ENCODE results near the gene TDG. TPM values are rescaled to one million over a fixed set of nuclear protein-coding genes. Genes with fewer than 3 reads are reported as not detected.
A peak's percentile ranks its signal among the peaks of the same experiment; 100 is the strongest.

TDG gene
- total RNA-seq, 1 donor from 2014 or later: 74.5 TPM

- no peak overlapping the region for H3K27ac Mint-ChIP-seq
- no peaks in the 10 kb centered on the region for H3K27me3 Mint-ChIP-seq
- no peak overlapping the region for H3K4me3 Mint-ChIP-seq
- DNase-seq: no peak
- H3K36me3 Mint-ChIP-seq (ENCODE audit: low read depth): peaks cover 40% of the 10 kb centered on the region
- H3K9me3 Mint-ChIP-seq: no peaks in the 10 kb centered on the region
- peaks cover 33% of the 10 kb centered on the region for H3K4me1 Mint-ChIP-seq
- intact Hi-C loops (cut with micrococcal nuclease): no loop called here
Measured at GRCh38 chr12:103973909-103974308, 8.2 kb downstream of the TDG start.

- no peaks in the 10 kb centered on the region for H3K27me3 Mint-ChIP-seq
- intact Hi-C loops (cut with micrococcal nuclease): no loop called here
- H3K4me3 Mint-ChIP-seq: no peak overlapping the region
- peaks cover 42% of the 10 kb centered on the region for H3K36me3 Mint-ChIP-seq (ENCODE audit: low read depth)
- no peak for DNase-seq
- peaks cover 30% of the 10 kb centered on the region for H3K4me1 Mint-ChIP-seq
- H3K9me3 Mint-ChIP-seq: no peaks in the 10 kb centered on the region
- H3K27ac Mint-ChIP-seq: no peak overlapping the region
Measured at GRCh38 chr12:103975368-103975767, 9.7 kb downstream of the TDG start.

- intact Hi-C loops (cut with micrococcal nuclease): no loop called here
- DNase-seq: no peak
- H3K9me3 Mint-ChIP-seq: no peaks in the 10 kb centered on the region
- H3K4me3 Mint-ChIP-seq: no peak overlapping the region
- H3K4me1 Mint-ChIP-seq: peaks cover 22% of the 10 kb centered on the region
- H3K27ac Mint-ChIP-seq: peak overlapping the region; percentile 30
- H3K27me3 Mint-ChIP-seq: no peaks in the 10 kb centered on the region
- peaks cover 49% of the 10 kb centered on the region for H3K36me3 Mint-ChIP-seq (ENCODE audit: low read depth)
Measured at GRCh38 chr12:103978384-103978982, 12.8 kb downstream of the TDG start.

GRCh38 chr12:103986829-103987228 lies 21.2 kb downstream of the TDG start:
- Mint-ChIP-seq H3K9me3 (no peaks in the 10 kb centered on the region), H3K27me3 (no peaks in the 10 kb centered on the region), H3K4me3 (no peak overlapping the region), H3K4me1 (no peaks in the 10 kb centered on the region), H3K27ac (no peak overlapping the region), H3K36me3 (ENCODE audit: low read depth) (peaks cover 35% of the 10 kb centered on the region)
- intact Hi-C loops (cut with micrococcal nuclease): no loop called here
- DNase-seq: no peak

- no peaks in the 10 kb centered on the region for H3K9me3 Mint-ChIP-seq
- H3K4me1 Mint-ChIP-seq: no peaks in the 10 kb centered on the region
- peaks cover 12% of the 10 kb centered on the region for H3K27me3 Mint-ChIP-seq
- no peak overlapping the region for H3K27ac Mint-ChIP-seq
- intact Hi-C loops (cut with micrococcal nuclease): no loop called here
- peaks cover 3% of the 10 kb centered on the region for H3K36me3 Mint-ChIP-seq (ENCODE audit: low read depth)
- no peak for DNase-seq
- H3K4me3 Mint-ChIP-seq: no peak overlapping the region
Measured at GRCh38 chr12:103994235-103994634, 28.6 kb downstream of the TDG start.

- DNase-seq: no peak
- no peaks in the 10 kb centered on the region for H3K36me3 Mint-ChIP-seq (ENCODE audit: low read depth)
- H3K4me3 Mint-ChIP-seq: no peak overlapping the region
- H3K4me1 Mint-ChIP-seq: no peaks in the 10 kb centered on the region
- intact Hi-C loops (cut with micrococcal nuclease): no loop called here
- H3K27ac Mint-ChIP-seq: no peak overlapping the region
- no peaks in the 10 kb centered on the region for H3K9me3 Mint-ChIP-seq
- H3K27me3 Mint-ChIP-seq: peaks cover 29% of the 10 kb centered on the region
Measured at GRCh38 chr12:103996595-103996994, 30.9 kb downstream of the TDG start.

- H3K9me3 Mint-ChIP-seq: no peaks in the 10 kb centered on the region
- no peak for DNase-seq
- H3K4me1 Mint-ChIP-seq: no peaks in the 10 kb centered on the region
- no peaks in the 10 kb centered on the region for H3K36me3 Mint-ChIP-seq (ENCODE audit: low read depth)
- intact Hi-C loops (cut with micrococcal nuclease): no loop called here
- peaks cover 33% of the 10 kb centered on the region for H3K27me3 Mint-ChIP-seq
- H3K27ac Mint-ChIP-seq: no peak overlapping the region
- H3K4me3 Mint-ChIP-seq: no peak overlapping the region
Measured at GRCh38 chr12:103997286-103997900, 31.7 kb downstream of the TDG start.

GRCh38 chr12:103998976-103999375 lies 33.3 kb downstream of the TDG start:
- Mint-ChIP-seq H3K27ac (no peak overlapping the region), H3K9me3 (no peaks in the 10 kb centered on the region), H3K36me3 (ENCODE audit: low read depth) (no peaks in the 10 kb centered on the region), H3K27me3 (peaks cover 42% of the 10 kb centered on the region), H3K4me3 (no peak overlapping the region), H3K4me1 (no peaks in the 10 kb centered on the region)
- no peak for DNase-seq
- intact Hi-C loops (cut with micrococcal nuclease): no loop called here

- H3K27ac Mint-ChIP-seq: no peak overlapping the region
- intact Hi-C loops (cut with micrococcal nuclease): no loop called here
- H3K36me3 Mint-ChIP-seq (ENCODE audit: low read depth): no peaks in the 10 kb centered on the region
- no peak overlapping the region for H3K4me3 Mint-ChIP-seq
- H3K4me1 Mint-ChIP-seq: no peaks in the 10 kb centered on the region
- H3K9me3 Mint-ChIP-seq: no peaks in the 10 kb centered on the region
- no peak for DNase-seq
- H3K27me3 Mint-ChIP-seq: peaks cover 42% of the 10 kb centered on the region
Measured at GRCh38 chr12:104000807-104001434, 35.2 kb downstream of the TDG start.

GRCh38 chr12:104002686-104003085 lies 37.0 kb downstream of the TDG start:
- H3K27ac Mint-ChIP-seq: no peak overlapping the region
- intact Hi-C loops (cut with micrococcal nuclease): no loop called here
- no peaks in the 10 kb centered on the region for H3K9me3 Mint-ChIP-seq
- DNase-seq: no peak
- H3K4me3 Mint-ChIP-seq: no peak overlapping the region
- peaks cover 49% of the 10 kb centered on the region for H3K27me3 Mint-ChIP-seq
- no peaks in the 10 kb centered on the region for H3K36me3 Mint-ChIP-seq (ENCODE audit: low read depth)
- H3K4me1 Mint-ChIP-seq: no peaks in the 10 kb centered on the region

GRCh38 chr12:104003596-104003995 lies 37.9 kb downstream of the TDG start:
- no peaks in the 10 kb centered on the region for H3K4me1 Mint-ChIP-seq
- H3K4me3 Mint-ChIP-seq: no peak overlapping the region
- H3K27ac Mint-ChIP-seq: no peak overlapping the region
- no peak for DNase-seq
- no peaks in the 10 kb centered on the region for H3K9me3 Mint-ChIP-seq
- peaks cover 54% of the 10 kb centered on the region for H3K27me3 Mint-ChIP-seq
- H3K36me3 Mint-ChIP-seq (ENCODE audit: low read depth): no peaks in the 10 kb centered on the region
- intact Hi-C loops (cut with micrococcal nuclease): no loop called here

- H3K27ac Mint-ChIP-seq: no peak overlapping the region
- peaks cover 5% of the 10 kb centered on the region for H3K9me3 Mint-ChIP-seq
- no peak overlapping the region for H3K4me3 Mint-ChIP-seq
- intact Hi-C loops (cut with micrococcal nuclease): no loop called here
- no peaks in the 10 kb centered on the region for H3K36me3 Mint-ChIP-seq (ENCODE audit: low read depth)
- H3K4me1 Mint-ChIP-seq: no peaks in the 10 kb centered on the region
- DNase-seq: no peak
- H3K27me3 Mint-ChIP-seq: peaks cover 46% of the 10 kb centered on the region
Measured at GRCh38 chr12:104006929-104007328, 41.3 kb downstream of the TDG start.

GRCh38 chr12:104010121-104010520 lies 44.4 kb downstream of the TDG start:
- Mint-ChIP-seq H3K4me1 (no peaks in the 10 kb centered on the region), H3K27ac (no peak overlapping the region), H3K4me3 (no peak overlapping the region), H3K27me3 (peaks cover 31% of the 10 kb centered on the region), H3K9me3 (peaks cover 5% of the 10 kb centered on the region), H3K36me3 (ENCODE audit: low read depth) (no peaks in the 10 kb centered on the region)
- DNase-seq: no peak
- intact Hi-C loops (cut with micrococcal nuclease): no loop called here

GRCh38 chr12:104010606-104011169 lies 45.0 kb downstream of the TDG start:
- no peak for DNase-seq
- Mint-ChIP-seq H3K4me1 (no peaks in the 10 kb centered on the region), H3K27me3 (peaks cover 28% of the 10 kb centered on the region), H3K4me3 (no peak overlapping the region), H3K9me3 (peaks cover 5% of the 10 kb centered on the region), H3K27ac (no peak overlapping the region), H3K36me3 (ENCODE audit: low read depth) (no peaks in the 10 kb centered on the region)
- intact Hi-C loops (cut with micrococcal nuclease): no loop called here

Data from activated CD4-positive, alpha-beta T cell treated with anti-CD3 and anti-CD28 coated beads, Interleukin-2, amount 10 ng/mL, durations not matched to agents 24 days and 14 days (primary cell).